Uterus (tissue), 2 donors: ENCODE results near the gene RAD51B.

Source experiments
- POLR2A ChIP-seq, 2 donors: fragments of 450-650 bp; IDR thresholded peaks; one replicate each; pipeline ENCODE4 v1.6.1; 2016; ENCODE audit warnings: antibody characterized with exemption in 2 of 2, mild to moderate bottlenecking in 1 of 2, moderate library complexity in 1 of 2
- TF ChIP-seq, protein P1 (sequence below), 4 experiments: fragments of 200-600 bp in 2 of 4; fragments of 450-650 bp in 2 of 4; sonication (generic) in 2 of 4; IDR thresholded peaks; one replicate each; pipeline ENCODE4 v1.5.1; 2016 to 2019; ENCODE audit warnings: antibody characterized with exemption in 4 of 4, mild to moderate bottlenecking in 2 of 4, moderate library complexity in 1 of 4

DNA sequence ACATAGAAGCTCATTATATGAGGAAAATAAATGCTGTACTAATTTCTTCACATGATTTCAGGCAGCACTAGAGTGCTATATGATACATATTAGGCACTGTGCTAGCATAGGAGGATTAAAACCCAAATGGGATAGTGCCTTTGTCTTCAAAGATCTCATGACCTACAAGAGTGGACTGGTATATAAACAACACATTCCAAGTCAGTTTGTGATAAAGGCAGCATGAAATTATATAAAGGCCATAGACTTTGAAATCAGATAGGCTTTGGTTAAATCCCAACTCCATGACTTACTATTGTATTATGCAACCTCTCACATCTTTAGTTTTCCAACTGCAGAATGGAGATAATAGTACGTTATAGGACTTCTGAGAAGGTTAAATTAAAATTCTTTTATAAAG lies 179.7 kb downstream of the RAD51B start:
- TF ChIP-seq, protein P1, sequence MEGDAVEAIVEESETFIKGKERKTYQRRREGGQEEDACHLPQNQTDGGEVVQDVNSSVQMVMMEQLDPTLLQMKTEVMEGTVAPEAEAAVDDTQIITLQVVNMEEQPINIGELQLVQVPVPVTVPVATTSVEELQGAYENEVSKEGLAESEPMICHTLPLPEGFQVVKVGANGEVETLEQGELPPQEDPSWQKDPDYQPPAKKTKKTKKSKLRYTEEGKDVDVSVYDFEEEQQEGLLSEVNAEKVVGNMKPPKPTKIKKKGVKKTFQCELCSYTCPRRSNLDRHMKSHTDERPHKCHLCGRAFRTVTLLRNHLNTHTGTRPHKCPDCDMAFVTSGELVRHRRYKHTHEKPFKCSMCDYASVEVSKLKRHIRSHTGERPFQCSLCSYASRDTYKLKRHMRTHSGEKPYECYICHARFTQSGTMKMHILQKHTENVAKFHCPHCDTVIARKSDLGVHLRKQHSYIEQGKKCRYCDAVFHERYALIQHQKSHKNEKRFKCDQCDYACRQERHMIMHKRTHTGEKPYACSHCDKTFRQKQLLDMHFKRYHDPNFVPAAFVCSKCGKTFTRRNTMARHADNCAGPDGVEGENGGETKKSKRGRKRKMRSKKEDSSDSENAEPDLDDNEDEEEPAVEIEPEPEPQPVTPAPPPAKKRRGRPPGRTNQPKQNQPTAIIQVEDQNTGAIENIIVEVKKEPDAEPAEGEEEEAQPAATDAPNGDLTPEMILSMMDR (IDR thresholded peaks at IDR 0.05), result no peak
- TF ChIP-seq POLR2A (IDR thresholded peaks at IDR 0.05), result no peak
